LNCaP clone FGC (cell line): ENCODE results near the gene LRRC8E.

Experiments
- DNase-seq: peaks from one replicate; pipeline ENCODE4 v3.0.0-alpha.2; 2011; ENCODE audit warnings: low read depth
- H3K4me3 ChIP-seq: 2 replicates; pipeline ENCODE4 v1.5.1; 2011; ENCODE audit warnings: mild to moderate bottlenecking, low read depth, low read length, control low read depth
- TF ChIP-seq, protein P1 (sequence below): IDR thresholded peaks from 2 replicates; pipeline ENCODE4 v1.5.1; 2012; ENCODE audit warnings: mild to moderate bottlenecking; ENCODE audit not compliant: control insufficient read depth, insufficient read depth; ENCODE audit errors: extremely low read depth

The LRRC8E gene

DNA sequence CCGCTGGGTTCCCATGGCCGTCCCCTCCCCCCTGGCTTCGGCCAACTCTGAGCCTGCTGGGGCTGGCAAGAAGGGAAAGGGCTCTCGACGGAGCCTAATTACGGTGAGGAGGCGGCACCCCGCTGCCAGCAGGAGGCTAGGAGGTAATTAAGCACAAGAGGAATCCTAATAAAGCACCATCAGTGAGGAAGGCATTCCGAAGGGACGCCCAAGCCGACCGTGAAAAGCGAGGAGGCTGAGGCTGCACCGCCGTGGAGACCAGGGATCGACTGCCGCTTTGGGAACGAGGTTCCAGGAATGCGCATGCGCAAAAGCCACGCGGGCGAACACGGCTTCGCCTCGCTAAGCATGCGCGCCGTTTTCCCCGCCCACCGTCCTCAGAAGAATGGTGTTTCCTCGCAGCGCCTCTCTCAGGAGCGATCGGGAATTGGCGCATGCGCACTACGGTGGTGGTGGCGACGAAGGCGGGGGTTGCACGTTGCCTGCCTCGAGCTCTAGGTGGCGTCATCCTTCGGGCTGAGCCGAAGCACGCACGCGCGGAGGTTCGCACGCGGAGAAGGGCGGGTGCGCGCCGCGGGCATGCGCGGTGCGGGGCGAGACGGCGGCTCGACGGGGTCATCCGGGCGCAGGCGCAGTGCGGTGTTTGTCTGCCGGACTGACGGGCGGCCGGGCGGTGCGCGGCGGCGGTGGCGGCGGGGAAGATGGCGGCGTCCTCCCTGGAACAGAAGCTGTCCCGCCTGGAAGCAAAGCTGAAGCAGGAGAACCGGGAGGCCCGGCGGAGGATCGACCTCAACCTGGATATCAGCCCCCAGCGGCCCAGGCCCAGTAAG, 15.1 kb downstream of the LRRC8E start, which contains the start of gene MAP2K7:
MAP2K7 (plus strand) TSS at position 634 of the 830 bp plus-strand sequence; CDS start at position 702, 68 bp downstream.
- TF ChIP-seq, protein P1, sequence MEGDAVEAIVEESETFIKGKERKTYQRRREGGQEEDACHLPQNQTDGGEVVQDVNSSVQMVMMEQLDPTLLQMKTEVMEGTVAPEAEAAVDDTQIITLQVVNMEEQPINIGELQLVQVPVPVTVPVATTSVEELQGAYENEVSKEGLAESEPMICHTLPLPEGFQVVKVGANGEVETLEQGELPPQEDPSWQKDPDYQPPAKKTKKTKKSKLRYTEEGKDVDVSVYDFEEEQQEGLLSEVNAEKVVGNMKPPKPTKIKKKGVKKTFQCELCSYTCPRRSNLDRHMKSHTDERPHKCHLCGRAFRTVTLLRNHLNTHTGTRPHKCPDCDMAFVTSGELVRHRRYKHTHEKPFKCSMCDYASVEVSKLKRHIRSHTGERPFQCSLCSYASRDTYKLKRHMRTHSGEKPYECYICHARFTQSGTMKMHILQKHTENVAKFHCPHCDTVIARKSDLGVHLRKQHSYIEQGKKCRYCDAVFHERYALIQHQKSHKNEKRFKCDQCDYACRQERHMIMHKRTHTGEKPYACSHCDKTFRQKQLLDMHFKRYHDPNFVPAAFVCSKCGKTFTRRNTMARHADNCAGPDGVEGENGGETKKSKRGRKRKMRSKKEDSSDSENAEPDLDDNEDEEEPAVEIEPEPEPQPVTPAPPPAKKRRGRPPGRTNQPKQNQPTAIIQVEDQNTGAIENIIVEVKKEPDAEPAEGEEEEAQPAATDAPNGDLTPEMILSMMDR: peak; percentile 97
- peak within 1 kb of the TSS; percentile 66 for H3K4me3 ChIP-seq
- DNase-seq: peak; percentile 95

DNA sequence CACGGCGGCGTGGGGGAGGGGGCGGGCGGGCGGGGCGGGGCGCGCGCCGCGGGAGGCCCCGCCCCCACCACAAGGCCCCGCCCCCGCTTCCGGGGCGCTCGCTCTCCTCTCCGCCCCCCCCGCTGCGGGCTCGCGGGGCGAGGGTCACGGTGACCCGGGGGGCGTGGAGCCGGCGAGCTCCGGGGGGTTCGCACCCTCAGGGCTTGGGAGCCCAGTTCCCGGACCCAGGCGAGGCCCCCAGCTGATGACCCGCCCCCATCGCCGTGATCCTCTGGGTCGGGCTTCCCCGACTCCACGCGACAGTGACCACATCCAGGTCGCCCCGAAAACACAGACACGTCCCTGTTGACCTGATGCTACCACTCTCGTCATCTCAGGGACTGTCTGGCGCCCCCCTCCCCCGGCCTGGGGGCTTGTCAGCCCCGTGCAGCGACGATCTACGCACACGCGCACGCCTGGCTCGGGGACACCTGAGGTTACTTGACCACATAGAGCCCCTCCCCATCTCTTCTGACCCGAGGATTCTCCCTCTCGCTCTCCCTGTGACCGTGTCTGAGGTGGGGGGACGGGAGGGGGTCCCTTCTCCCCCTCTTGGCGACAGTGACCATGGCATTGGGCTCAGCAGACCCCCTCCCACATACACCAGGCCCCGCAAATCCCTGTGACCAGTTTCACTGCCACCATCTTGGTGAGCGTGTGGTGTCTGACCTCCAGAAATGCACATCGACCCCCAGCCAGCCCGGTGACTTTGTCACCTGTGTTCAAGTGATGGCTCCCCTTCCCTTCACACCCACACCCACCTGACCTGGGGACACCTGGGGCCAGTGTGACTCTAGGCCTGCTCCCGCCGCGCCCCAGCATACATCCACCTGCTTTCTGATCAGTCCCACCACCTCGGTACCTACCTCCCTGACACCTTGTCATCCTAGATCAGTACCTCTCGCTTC, 16.0 kb downstream of the LRRC8E start:
- no peak for DNase-seq
- peak overlapping the region; percentile 66 for H3K4me3 ChIP-seq
- TF ChIP-seq, protein P1: no peak

GRCh38 chr19:7905268-7905667, 17.0 kb downstream of the LRRC8E start:
- DNase-seq: no peak
- TF ChIP-seq, protein P1: no peak
- H3K4me3 ChIP-seq: peak overlapping the region; percentile 66

GRCh38 chr19:7905859-7906258, 17.5 kb downstream of the LRRC8E start:
- TF ChIP-seq, protein P1: no peak
- no peak overlapping the region for H3K4me3 ChIP-seq
- DNase-seq: no peak

- H3K4me3 ChIP-seq: no peak overlapping the region
- TF ChIP-seq, protein P1: no peak
- DNase-seq: no peak
Measured at GRCh38 chr19:7907122-7907521, 18.8 kb downstream of the LRRC8E start.

DNA sequence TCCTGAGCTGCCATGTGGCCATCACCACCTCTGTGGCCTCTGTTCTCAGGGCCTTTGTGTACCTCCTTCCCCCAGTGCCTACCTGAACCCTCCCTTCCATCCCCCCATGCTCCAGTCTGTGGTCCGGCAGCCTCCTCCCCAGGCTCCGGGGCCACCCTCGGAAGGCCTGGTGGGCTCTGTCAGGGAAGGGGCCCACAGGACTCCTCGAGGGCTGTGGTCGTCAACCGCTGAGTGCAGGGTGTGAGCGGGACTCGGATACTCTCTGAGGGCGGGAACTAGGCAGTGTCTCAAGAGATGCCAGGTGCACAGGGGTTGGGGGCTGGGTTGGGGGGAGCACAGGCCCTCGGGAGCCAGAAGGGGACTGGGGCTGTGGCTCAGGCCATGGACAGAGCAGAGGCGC, 19.2 kb downstream of the LRRC8E start:
- TF ChIP-seq, protein P1: no peak
- H3K4me3 ChIP-seq: no peak overlapping the region
- no peak for DNase-seq
